BLaER1 (cell line): ENCODE results near the gene MAGEB17.
"Not testable (repeated sequence)": the region's sequence is repeated elsewhere in the genome, so short reads cannot be mapped to it uniquely, and the experiment has no call there.

Experiments used
- H3K27ac ChIP-seq: shearing (Covaris generic); formaldehyde crosslinking; 2 replicates; pipeline ENCODE4 v1.8.1; 2022
- H3K27me3 ChIP-seq: shearing (Covaris generic); formaldehyde crosslinking; 2 replicates; pipeline ENCODE4 v1.8.1; 2022
- H3K36me3 ChIP-seq: shearing (Covaris generic); formaldehyde crosslinking; 2 replicates; pipeline ENCODE4 v1.8.1; 2022
- H3K4me1 ChIP-seq: shearing (Covaris generic); formaldehyde crosslinking; 2 replicates; pipeline ENCODE4 v1.8.1; 2022
- H3K4me2 ChIP-seq: shearing (Covaris generic); formaldehyde crosslinking; 2 replicates; pipeline ENCODE4 v1.8.1; 2022
- H3K4me3 ChIP-seq: shearing (Covaris generic); formaldehyde crosslinking; 2 replicates; pipeline ENCODE4 v1.8.1; 2022
- H3K9ac ChIP-seq: shearing (Covaris generic); formaldehyde crosslinking; 2 replicates; pipeline ENCODE4 v1.8.1; 2022
- H3K9me3 ChIP-seq: shearing (Covaris generic); formaldehyde crosslinking; 2 replicates; pipeline ENCODE4 v1.8.1; 2022
- H4K20me1 ChIP-seq: shearing (Covaris generic); formaldehyde crosslinking; 2 replicates; pipeline ENCODE4 v1.8.1; 2022
- Cebpa-rat ChIP-seq: shearing (Covaris generic); IDR thresholded peaks from 2 replicates; pipeline ENCODE4 v1.8.1; 2022

Gene MAGEB17

GRCh38 chrX:16137416-16138107 is 29.7 kb upstream of the MAGEB17 start:
- no peak overlapping the region for H3K27ac ChIP-seq
- TF ChIP-seq Cebpa-rat = no peak
- H4K20me1 ChIP-seq = no peaks in the 10 kb centered on the region; the same call in 1 of the 2 replicates
- H3K4me3 ChIP-seq = no peak overlapping the region
- peaks cover 89% of the 10 kb centered on the region for H3K27me3 ChIP-seq
- H3K9ac ChIP-seq = no peak overlapping the region
- no peak overlapping the region for H3K4me2 ChIP-seq
- no peaks in the 10 kb centered on the region for H3K9me3 ChIP-seq
- H3K36me3 ChIP-seq = no peaks in the 10 kb centered on the region
- H3K4me1 ChIP-seq = no peaks in the 10 kb centered on the region

GRCh38 chrX:16138108-16138427 is 29.2 kb upstream of the MAGEB17 start:
- H3K9ac ChIP-seq = no peak overlapping the region
- H3K27me3 ChIP-seq = peaks cover 91% of the 10 kb centered on the region
- H3K4me3 ChIP-seq = no peak overlapping the region
- H3K4me2 ChIP-seq = no peak overlapping the region
- no peaks in the 10 kb centered on the region for H3K36me3 ChIP-seq
- no peak for TF ChIP-seq Cebpa-rat
- H3K4me1 ChIP-seq = no peaks in the 10 kb centered on the region
- no peaks in the 10 kb centered on the region for H3K9me3 ChIP-seq
- no peaks in the 10 kb centered on the region; the same call in 1 of the 2 replicates for H4K20me1 ChIP-seq
- no peak overlapping the region for H3K27ac ChIP-seq

- Histone ChIP-seq H4K20me1 (no peaks in the 10 kb centered on the region; the same call in 1 of the 2 replicates), H3K9me3 (peaks cover 4% of the 10 kb centered on the region; the same call in 1 of the 2 replicates), H3K9ac (no peak overlapping the region), H3K4me2 (no peak overlapping the region), H3K27me3 (peaks cover 91% of the 10 kb centered on the region), H3K27ac (no peak overlapping the region), H3K4me1 (no peaks in the 10 kb centered on the region), H3K4me3 (no peak overlapping the region), H3K36me3 (no peaks in the 10 kb centered on the region)
- no peak for TF ChIP-seq Cebpa-rat
Observed at GRCh38 chrX:16140448-16140847, 26.8 kb upstream of the MAGEB17 start.

GRCh38 chrX:16140983-16141382 is 26.3 kb upstream of the MAGEB17 start:
- Histone ChIP-seq H3K27me3 (peaks cover 92% of the 10 kb centered on the region), H3K9me3 (peaks cover 4% of the 10 kb centered on the region; the same call in 1 of the 2 replicates), H3K36me3 (no peaks in the 10 kb centered on the region), H3K9ac (no peak overlapping the region), H3K4me3 (no peak overlapping the region), H4K20me1 (no peaks in the 10 kb centered on the region; the same call in 1 of the 2 replicates), H3K27ac (no peak overlapping the region), H3K4me1 (no peaks in the 10 kb centered on the region), H3K4me2 (no peak overlapping the region)
- no peak for TF ChIP-seq Cebpa-rat

- H3K27ac ChIP-seq = no peak overlapping the region
- no peak overlapping the region for H3K9ac ChIP-seq
- no peak overlapping the region for H3K4me3 ChIP-seq
- H3K36me3 ChIP-seq = no peaks in the 10 kb centered on the region
- peaks cover 92% of the 10 kb centered on the region for H3K27me3 ChIP-seq
- no peaks in the 10 kb centered on the region for H3K4me1 ChIP-seq
- no peak overlapping the region for H3K4me2 ChIP-seq
- TF ChIP-seq Cebpa-rat = no peak
- H4K20me1 ChIP-seq = no peaks in the 10 kb centered on the region; the same call in 1 of the 2 replicates
- H3K9me3 ChIP-seq = peaks cover 4% of the 10 kb centered on the region; the same call in 1 of the 2 replicates
Observed at GRCh38 chrX:16141422-16142245, 25.6 kb upstream of the MAGEB17 start.

GRCh38 chrX:16142246-16142558 is 25.1 kb upstream of the MAGEB17 start:
- H4K20me1 ChIP-seq = no peaks in the 10 kb centered on the region; the same call in 1 of the 2 replicates
- H3K27ac ChIP-seq = no peak overlapping the region
- H3K36me3 ChIP-seq = no peaks in the 10 kb centered on the region
- no peak for TF ChIP-seq Cebpa-rat
- no peaks in the 10 kb centered on the region for H3K4me1 ChIP-seq
- no peak overlapping the region for H3K4me2 ChIP-seq
- H3K9me3 ChIP-seq = peaks cover 4% of the 10 kb centered on the region; the same call in 1 of the 2 replicates
- no peak overlapping the region for H3K4me3 ChIP-seq
- H3K9ac ChIP-seq = no peak overlapping the region
- H3K27me3 ChIP-seq = peaks cover 89% of the 10 kb centered on the region

GRCh38 chrX:16143968-16144367 is 23.3 kb upstream of the MAGEB17 start:
- Histone ChIP-seq H3K4me3 (no peak overlapping the region), H3K36me3 (no peaks in the 10 kb centered on the region)

GRCh38 chrX:16144420-16144819 is 22.9 kb upstream of the MAGEB17 start:
- Histone ChIP-seq H3K4me1 (no peaks in the 10 kb centered on the region), H4K20me1 (no peaks in the 10 kb centered on the region; the same call in 1 of the 2 replicates), H3K4me3 (no peak overlapping the region), H3K9ac (no peak overlapping the region), H3K36me3 (no peaks in the 10 kb centered on the region), H3K27me3 (peaks cover 83% of the 10 kb centered on the region), H3K4me2 (no peak overlapping the region), H3K9me3 (peaks cover 4% of the 10 kb centered on the region; the same call in 1 of the 2 replicates), H3K27ac (no peak overlapping the region)
- no peak for TF ChIP-seq Cebpa-rat

More at GRCh38 chrX:16143968-16144367, 23.3 kb upstream of the MAGEB17 start:
- peaks cover 4% of the 10 kb centered on the region; the same call in 1 of the 2 replicates for H3K9me3 ChIP-seq
- no peak overlapping the region for H3K4me2 ChIP-seq
- no peak overlapping the region for H3K27ac ChIP-seq
- H3K27me3 ChIP-seq = peaks cover 83% of the 10 kb centered on the region
- H3K9ac ChIP-seq = no peak overlapping the region
- H4K20me1 ChIP-seq = no peaks in the 10 kb centered on the region; the same call in 1 of the 2 replicates
- H3K4me1 ChIP-seq = no peaks in the 10 kb centered on the region
- no peak for TF ChIP-seq Cebpa-rat

GRCh38 chrX:16145093-16145492 is 22.2 kb upstream of the MAGEB17 start:
- not testable (repeated sequence) for H3K4me3 ChIP-seq, H4K20me1 ChIP-seq, H3K4me1 ChIP-seq, H3K9ac ChIP-seq, H3K36me3 ChIP-seq, H3K4me2 ChIP-seq, H3K27ac ChIP-seq, H3K9me3 ChIP-seq
- H3K27me3 ChIP-seq = peaks cover 82% of the 10 kb centered on the region

GRCh38 chrX:16145656-16146055 is 21.6 kb upstream of the MAGEB17 start:
- H3K9ac ChIP-seq = no peak overlapping the region
- no peaks in the 10 kb centered on the region for H3K36me3 ChIP-seq
- H3K9me3 ChIP-seq = peaks cover 4% of the 10 kb centered on the region; the same call in 1 of the 2 replicates
- no peaks in the 10 kb centered on the region; the same call in 1 of the 2 replicates for H4K20me1 ChIP-seq
- H3K4me1 ChIP-seq = no peaks in the 10 kb centered on the region
- H3K4me3 ChIP-seq = no peak overlapping the region
- TF ChIP-seq Cebpa-rat = no peak
- no peak overlapping the region for H3K4me2 ChIP-seq
- no peak overlapping the region for H3K27ac ChIP-seq
- H3K27me3 ChIP-seq = peaks cover 82% of the 10 kb centered on the region
